HG03175 (cell line): ENCODE results near the gene CNRIP1.
A peak's percentile ranks its signal among the peaks of the same experiment; 100 is the strongest.
"Not testable (repeated sequence)": the region's sequence is repeated elsewhere in the genome, so short reads cannot be mapped to it uniquely, and the experiment has no call there.

Experiments
- ATAC-seq: cut with Tn5 transposase; IDR thresholded peaks from one replicate; pipeline ENCODE4 v1.9.1; 2021; ENCODE audit warnings: mild to moderate bottlenecking, moderate library complexity; ENCODE audit not compliant: unreplicated experiment

The CNRIP1 gene

GRCh38 chr2:68319398-68320117 is at the start of gene CNRIP1:
CNRIP1 (minus strand) TSS chr2:68319949; CDS start chr2:68319400, 549 bp downstream.
- no peak for ATAC-seq

DNA sequence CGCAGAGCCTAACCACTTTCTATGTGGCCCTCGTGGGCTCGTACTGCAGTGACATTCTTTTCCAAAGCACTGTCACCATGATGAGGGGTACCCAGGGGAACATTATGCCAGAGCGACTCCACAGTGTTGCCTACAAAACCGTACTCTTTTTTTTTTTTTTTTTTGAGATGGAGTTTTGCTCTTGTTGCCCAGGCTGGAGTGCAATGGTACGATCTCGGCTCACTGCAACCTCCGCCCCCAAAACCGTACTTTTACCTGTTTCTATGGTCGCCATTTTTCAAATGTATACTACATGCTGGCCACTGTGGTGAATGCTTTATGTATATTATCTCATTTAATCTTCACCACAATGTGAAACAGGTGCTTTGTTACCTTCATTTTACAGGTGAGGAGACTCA is 49.6 kb upstream of the CNRIP1 start:
- no peak for ATAC-seq

- ATAC-seq, result no peak
Observed at GRCh38 chr2:68368654-68369336, 49.0 kb upstream of the CNRIP1 start.

- no peak for ATAC-seq
Observed at GRCh38 chr2:68367953-68368653, 48.4 kb upstream of the CNRIP1 start.

GRCh38 chr2:68366083-68366560 is 46.4 kb upstream of the CNRIP1 start:
- ATAC-seq, result peak; percentile 36

- ATAC-seq, result peak; percentile 67
Observed at GRCh38 chr2:68365087-68365486, 45.3 kb upstream of the CNRIP1 start, which contains the start of gene PLEK. PLEK (plus strand) TSS chr2:68365282; CDS start chr2:68365352, 70 bp downstream.

- ATAC-seq, result no peak
Observed at GRCh38 chr2:68363721-68364120, 44.0 kb upstream of the CNRIP1 start.

DNA sequence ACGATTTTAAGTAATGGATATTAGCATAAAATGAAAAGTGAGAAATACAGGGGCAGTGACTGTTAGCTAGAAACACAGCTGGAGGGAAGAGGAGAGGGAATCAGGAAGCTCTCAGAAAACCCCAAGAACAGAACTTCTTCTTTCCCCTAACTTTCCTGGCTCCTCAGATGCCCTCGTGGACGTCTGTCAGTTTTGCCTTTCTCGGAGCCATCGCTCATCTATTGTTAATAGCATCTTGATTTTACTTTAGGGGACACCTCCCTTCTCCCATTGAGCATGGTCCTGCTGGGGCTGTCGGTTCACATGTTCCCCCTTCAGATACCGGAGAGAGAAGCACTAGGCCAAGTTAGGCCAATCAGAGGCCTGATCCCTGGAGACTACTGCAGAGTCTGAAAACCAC is 43.0 kb upstream of the CNRIP1 start:
- ATAC-seq, result no peak

GRCh38 chr2:68362069-68362468 is 42.3 kb upstream of the CNRIP1 start:
- peak; percentile 48 for ATAC-seq

DNA sequence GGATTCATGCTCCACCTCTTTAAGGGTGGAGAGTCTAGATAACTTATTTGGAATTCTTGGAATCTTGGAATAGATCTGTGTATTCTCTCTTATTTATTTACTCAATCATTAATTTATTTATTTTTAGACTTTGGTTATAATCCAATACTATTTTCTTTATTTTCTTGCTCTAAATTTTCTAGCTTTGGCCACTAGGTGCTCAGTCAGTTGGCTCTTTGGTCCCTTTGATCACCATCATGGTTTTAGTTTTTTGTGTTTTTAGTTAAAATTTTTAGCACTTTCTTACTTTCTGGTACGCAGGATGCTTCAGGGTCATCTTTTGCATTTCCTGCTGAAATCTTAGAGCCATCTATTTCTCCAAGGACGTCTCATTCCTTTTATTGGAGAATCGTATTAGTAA is 40.1 kb upstream of the CNRIP1 start:
- ATAC-seq, result no peak

GRCh38 chr2:68357605-68358337 is 38.0 kb upstream of the CNRIP1 start:
- peak; percentile 65 for ATAC-seq

DNA sequence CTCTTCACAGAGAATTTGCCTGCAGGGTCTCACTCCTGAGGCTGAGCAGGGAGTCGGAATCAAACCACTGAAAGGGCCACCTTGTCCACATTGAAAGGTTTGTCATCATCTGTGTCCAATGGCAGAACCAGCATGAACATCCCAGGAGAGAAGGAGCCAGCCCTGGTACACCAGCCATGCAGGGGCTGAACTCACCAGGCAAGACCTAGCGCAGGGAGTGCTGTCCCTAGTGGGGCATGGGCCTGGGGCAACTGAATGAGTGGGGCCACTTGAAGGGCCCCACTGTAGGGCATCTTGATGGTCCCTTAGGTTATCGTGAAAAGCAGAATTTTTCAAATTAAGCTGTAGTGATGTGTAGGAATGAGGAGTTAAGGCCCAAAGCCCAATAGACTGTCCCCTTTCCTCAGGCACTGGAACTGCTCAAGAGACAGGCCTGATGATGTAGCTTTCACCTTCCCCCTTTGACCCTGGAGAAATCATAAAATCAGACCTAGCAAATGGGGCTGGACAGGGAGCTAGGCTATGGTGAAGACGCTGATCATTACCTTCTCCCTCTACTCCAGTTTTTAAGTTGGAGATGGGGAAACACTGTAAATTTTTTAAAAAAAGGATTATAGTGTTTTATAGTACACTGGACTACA is 37.0 kb upstream of the CNRIP1 start:
- no peak for ATAC-seq

GRCh38 chr2:68352651-68353391 is 33.1 kb upstream of the CNRIP1 start:
- no peak for ATAC-seq

GRCh38 chr2:68351997-68352396 is 32.2 kb upstream of the CNRIP1 start:
- ATAC-seq, result no peak

DNA sequence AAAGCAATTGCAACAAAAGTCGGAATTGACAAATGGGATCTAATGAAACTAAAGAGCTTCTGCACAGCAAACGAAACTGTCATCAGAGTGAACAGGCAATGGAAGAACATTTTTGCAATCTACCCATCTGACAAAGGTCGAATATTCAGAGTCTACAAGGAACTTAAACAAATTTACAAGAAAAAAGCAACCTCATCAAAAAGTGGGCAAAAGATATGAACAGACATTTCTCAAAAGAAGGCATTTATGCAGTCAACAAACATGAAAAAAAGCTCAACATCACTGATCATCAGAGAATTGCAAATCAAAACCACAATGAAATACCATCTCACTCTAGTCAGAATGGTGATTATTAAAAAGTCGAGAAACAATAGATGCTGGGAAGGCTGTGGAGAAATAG is 29.3 kb upstream of the CNRIP1 start:
- ATAC-seq, result not testable (repeated sequence)

DNA sequence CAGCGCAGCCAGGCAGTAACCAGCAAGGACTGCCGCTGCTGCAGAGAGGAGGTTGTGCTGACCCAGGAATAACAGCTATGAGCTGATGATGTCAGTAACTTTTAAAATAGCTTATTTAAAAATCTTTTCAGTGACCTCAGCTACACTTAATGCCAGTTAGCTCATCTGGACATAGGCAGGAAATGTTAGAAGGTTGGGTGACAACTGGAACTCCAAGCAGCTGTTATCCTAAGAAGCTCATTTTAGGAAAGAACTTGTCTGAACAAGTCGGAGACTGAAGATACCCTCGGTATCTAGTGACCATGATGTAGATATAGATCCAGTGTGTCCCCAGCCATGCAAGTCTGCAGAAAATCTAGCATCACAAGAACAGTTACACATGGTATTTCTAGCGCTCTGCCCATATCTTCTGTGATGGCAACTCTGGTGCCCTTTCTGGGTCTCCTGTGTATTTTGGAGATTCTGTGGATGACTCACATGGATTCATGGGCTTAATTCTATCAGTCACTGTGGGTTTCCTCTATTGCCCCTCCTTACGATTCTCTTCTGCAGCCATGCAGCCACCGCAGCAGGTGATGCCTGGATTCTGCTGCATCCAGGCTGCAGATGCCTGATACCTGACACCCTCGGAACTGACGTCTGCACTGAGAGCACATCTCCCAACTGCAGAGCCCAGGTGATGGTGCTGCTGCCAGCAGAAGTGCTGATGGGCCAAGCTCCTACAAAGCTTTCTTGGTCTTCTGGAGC is 25.6 kb upstream of the CNRIP1 start:
- no peak for ATAC-seq

DNA sequence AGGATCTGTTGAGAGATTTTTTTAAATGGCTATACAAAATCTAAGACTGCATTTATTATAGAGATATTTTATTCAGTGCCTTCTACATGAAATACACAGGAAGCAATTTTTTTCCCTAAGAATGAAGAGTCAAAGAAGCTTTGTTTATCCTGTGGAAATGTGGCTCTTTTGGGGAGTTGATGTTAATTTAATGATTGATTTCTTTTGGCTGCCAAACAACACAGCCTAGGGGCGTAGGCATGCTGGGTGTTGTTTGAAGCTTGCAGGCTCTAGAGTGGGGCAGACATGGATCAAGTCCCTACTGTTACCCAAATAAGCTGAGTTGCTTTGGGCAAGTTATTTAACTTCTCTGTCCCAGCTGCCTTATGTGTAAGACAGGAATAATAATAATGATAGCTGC is 24.3 kb upstream of the CNRIP1 start:
- no peak for ATAC-seq

- ATAC-seq, result no peak
Observed at GRCh38 chr2:68342470-68342869, 22.7 kb upstream of the CNRIP1 start.

DNA sequence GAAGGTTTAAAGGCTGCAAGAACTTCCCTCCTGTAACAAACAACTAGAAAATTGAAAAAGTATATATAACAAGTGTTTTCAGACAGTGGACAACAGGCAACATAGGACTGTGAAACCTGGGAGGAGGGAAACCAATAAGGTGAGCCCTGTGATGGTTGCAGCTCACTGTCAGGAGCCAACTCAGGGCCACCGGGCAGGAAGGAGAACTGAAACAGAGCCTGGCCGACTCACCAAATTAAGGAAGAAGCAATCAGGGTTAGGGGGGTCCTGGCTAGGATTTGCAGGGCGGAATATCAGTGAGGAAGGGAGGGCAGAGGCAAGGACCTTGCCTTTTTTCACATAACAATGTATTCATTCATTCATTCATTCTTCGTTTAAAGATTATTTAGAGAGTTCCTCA is 21.8 kb upstream of the CNRIP1 start:
- ATAC-seq, result no peak
